DMS53 treated with DMSO at 0.1 percent for 48 hours (cell line): Measurements from ENCODE around the gene MARS1.
"Not testable (repeated sequence)": the region's sequence is repeated elsewhere in the genome, so short reads cannot be mapped to it uniquely, and the experiment has no call there.

ENCODE experiments used
- DNase-seq: peaks from one replicate; lab custom pipeline; 2025; ENCODE audit not compliant: unreplicated experiment; lab: John Stamatoyannopoulos, UW

MARS1 gene

GRCh38 chr12:57547288-57548012 lies 59.6 kb downstream of the MARS1 start:
- no peak for DNase-seq

DNA sequence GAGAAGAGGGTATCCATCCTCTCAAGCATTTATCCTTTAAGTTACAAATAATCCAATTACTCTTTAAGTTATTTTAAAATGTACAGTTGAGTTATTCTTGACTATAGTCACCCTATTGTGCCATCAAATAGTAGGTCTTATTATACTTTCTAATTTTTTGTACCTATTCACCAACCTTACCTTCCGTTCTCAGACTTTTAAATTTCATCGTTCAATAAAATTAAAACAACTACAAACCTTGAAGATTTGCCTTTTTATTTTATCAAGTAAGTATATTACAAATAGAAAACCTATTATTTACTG lies 60.1 kb downstream of the MARS1 start:
- DNase-seq, result no peak

- no peak for DNase-seq
Observed at GRCh38 chr12:57548488-57548887, 60.6 kb downstream of the MARS1 start.

DNA sequence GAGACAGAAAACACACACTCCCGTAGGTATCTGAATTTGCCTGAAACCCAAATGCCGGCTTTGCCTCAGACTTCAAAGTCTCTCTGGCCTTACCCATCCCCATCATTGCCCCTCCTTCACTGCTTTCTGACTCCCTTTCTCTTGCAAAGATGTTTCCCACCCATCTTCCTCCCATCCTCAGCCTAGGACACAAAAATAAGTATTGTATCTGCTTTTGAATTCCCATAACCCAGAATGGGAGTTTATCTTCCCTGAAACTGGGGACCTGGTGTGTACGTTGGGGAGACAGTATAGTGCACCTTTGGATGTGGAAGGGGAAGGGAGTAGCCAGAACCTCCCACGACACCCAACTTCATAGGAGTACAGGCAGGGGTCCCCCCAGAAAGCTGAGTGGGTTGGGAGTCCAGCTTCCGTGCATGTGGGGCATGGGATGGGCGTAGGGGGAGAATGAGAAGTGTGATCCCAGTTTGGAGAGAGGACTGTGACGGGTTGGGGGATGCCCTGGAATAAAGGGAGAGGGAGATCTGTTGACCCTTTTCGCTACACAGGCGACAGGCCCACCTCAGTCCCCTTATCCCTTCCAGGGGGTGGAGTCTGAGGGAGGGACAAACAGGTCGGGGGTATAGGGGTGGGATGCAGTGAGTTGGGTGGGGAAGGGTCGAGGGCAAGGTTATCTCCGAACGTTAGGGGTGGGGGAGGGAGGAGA lies 61.5 kb downstream of the MARS1 start:
- no peak for DNase-seq

DNA sequence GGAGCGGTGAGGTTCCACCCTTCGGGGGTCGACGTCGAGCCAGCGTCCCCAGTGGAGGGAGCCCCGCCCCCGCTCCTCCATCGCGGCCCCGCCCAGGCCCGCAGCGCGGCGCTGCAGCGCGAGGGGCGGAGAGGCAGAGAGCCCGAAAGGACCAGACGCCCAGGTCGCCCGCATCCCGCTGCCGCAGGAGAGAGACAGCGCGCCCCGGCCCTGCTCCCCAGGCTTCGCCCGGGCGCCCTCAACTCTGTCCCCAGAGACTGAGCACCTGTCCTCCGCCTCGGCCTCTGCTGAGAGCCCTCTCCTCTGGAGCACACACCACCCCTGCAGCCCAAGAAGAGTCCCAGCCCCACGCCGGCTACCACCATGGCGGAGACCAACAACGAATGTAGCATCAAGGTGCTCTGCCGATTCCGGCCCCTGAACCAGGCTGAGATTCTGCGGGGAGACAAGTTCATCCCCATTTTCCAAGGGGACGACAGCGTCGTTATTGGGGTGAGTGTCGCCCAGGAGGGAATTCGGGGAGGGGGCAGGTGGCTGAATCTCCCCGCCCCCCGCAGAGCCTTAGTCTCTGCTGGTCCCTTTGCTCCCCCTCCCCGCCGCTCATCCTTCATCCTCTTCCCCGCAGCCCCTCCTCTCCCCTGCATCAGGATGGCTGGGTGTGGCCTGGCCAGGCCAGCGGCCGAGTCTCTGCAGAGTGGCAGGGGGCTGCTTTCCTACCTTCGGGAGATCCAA lies 62.2 kb downstream of the MARS1 start, which contains the start of gene KIF5A:
KIF5A (plus strand) TSS at position 136 of the 732 bp plus-strand sequence; CDS start at position 364, 228 bp downstream.
- DNase-seq, result no peak

GRCh38 chr12:57550641-57551549 lies 63.0 kb downstream of the MARS1 start:
- no peak for DNase-seq

GRCh38 chr12:57551637-57552305 lies 63.9 kb downstream of the MARS1 start:
- no peak for DNase-seq

- no peak for DNase-seq
Observed at GRCh38 chr12:57552306-57552651, 64.4 kb downstream of the MARS1 start.

- DNase-seq, result no peak
Observed at GRCh38 chr12:57552835-57553313, 65.0 kb downstream of the MARS1 start.

- DNase-seq, result no peak
Observed at GRCh38 chr12:57553343-57554202, 65.7 kb downstream of the MARS1 start.

GRCh38 chr12:57554453-57554852 lies 66.6 kb downstream of the MARS1 start:
- DNase-seq, result no peak

GRCh38 chr12:57554897-57555296 lies 67.0 kb downstream of the MARS1 start:
- no peak for DNase-seq

DNA sequence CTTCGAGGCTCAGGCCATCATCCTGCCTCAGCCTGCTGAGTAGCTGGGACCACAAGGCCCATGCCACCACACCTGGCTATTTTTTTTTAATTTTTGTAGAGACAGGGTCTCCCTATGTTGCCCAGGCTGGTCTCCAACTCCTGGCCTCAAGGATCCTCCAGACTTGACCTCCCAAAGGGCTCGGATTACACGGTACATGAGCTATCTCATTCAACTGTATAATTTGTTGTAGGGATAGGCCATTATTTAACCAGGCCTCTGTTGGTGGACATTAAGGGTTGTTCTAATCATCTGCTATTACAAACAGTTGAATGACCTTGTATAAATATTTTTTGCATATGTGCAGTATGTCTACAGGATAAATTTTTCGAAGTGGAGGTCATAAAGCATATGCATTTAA lies 71.0 kb downstream of the MARS1 start:
- DNase-seq, result no peak

- DNase-seq, result no peak
Observed at GRCh38 chr12:57560516-57560915, 72.6 kb downstream of the MARS1 start.

- not testable (repeated sequence) for DNase-seq
Observed at GRCh38 chr12:57561117-57561516, 73.2 kb downstream of the MARS1 start.

DNA sequence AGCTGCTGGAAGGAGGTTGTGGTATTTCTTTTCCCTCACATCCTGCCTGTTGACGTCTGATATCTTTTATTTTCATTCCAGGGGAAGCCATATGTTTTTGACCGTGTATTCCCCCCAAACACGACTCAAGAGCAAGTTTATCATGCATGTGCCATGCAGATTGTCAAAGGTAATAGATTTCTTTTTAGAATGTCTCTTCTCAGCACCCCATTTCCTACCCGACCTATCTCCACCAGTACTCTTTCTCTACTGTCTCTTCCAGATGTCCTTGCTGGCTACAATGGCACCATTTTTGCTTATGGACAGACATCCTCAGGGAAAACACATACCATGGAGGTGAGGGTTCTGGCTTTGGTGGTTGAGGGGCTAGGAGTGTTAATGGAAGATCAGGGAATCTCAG lies 75.5 kb downstream of the MARS1 start:
- DNase-seq, result no peak

- DNase-seq, result no peak
Observed at GRCh38 chr12:57564178-57564740, 76.4 kb downstream of the MARS1 start.
